NCI-H524 (cell line): Measurements from ENCODE around the gene ABTB2.

Experiments used
- DNase-seq, 2 experiments: peaks; one replicate each; lab custom pipeline; 2025; lab: John Stamatoyannopoulos, UW

Gene ABTB2

GRCh38 chr11:34284811-34285481 lies 72.9 kb downstream of the ABTB2 start:
- no peak for DNase-seq

DNA sequence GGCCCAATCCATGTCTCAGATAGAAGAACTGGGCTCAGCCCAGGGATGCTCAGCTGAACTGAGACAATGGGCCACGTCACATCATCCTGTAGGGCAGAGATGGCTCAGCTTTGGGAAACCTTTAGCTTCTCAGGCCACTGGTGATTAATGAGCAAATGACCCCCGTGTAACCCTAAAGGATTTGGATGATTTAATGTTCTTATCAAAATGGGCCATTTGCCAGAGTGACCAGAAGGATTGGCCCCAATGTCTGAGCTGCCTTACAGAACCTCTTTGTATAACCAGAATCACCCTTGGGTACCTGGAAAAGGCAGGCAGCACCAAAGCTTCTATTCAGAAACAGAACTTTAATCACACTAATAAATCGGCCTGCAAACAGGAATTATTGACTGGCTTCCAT lies 73.7 kb downstream of the ABTB2 start:
- no peak for DNase-seq

DNA sequence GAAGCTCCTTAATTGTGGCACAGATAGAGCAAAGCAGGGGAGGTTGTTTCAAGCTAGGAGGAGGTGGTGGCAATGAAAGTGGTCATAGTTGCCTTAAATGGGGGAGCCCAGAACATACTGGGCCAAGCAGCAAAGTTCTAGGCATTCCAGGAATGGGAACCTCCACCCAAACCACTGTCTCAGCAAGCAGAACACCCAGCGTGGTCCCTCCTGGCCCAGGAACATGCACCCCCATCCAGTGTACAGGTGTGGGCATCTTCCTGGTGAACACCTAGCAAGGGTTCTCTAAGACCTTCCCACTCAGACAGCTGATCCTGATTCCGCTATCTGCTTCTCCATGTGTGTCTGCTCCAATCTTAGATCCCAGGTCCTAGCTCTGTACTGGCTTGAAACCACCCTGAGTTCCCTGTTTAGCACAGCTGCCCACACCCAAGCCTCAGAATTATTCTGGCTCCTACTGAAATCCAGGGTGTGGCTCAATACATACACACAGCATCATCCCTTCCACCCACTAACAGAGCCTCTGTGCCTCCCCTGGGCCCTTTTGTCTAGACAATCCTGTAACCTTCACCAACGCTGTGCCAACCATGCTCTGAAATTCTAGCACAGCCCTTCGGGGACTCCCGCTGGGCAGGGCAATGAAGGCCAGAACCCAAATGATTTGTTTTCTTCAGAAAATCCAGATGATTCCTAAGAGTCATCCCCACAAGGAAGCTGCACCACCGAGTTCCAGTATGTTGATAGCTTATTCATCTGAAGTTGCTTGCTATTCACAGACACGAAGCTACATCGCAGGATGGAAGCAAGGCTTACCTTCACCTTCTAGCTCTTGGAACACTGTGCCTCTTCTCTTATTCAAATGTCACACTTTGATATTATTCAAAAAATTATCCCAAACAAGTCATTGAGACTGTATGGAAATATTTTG lies 76.6 kb downstream of the ABTB2 start:
- DNase-seq = no peak

- no peak for DNase-seq
These were observed 79.0 kb downstream of the ABTB2 start for GRCh38 chr11:34278693-34279297.

DNA sequence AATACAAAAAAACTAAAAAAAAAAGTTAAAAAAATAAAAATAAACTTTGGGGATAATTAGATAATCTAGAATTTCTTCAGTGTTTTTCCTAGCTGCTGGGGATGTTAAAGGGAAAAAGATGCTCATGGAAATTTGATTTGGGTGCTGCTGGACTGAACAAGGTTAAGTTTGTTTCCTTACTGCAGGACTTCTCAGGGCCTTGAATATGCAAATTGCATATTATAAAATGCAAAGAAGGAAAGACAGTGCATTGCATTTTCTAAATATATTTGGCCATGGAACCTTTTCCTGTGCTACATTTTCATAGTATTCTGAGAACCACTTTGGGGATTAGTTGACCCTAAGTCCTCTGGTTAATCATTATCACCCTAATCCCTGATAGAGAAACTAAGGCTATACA lies 79.6 kb downstream of the ABTB2 start:
- DNase-seq = no peak

GRCh38 chr11:34277171-34277570 lies 80.6 kb downstream of the ABTB2 start:
- DNase-seq = no peak

DNA sequence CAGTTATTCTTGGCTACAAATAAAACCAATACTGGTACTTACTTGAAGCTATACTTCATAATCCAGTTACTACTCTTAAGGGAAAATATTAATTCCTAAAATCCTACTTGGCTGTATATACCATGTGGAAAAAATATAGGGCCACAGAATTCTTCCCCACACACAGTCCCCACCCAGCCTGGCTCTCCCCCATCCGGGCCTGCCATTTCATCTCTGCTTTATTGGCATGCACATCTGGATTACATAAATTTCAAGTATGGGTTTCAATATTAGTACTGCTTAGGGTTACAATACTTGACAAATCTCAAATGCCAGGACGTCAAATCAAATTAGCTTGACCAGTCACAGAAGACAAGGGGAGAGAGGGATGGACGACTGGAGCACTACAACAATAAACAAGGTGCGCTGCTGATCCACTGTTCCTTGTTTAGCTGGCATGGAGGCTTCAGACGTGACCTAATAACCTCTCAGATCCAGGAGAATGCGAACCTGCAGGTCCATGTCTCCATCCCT lies 81.4 kb downstream of the ABTB2 start:
- DNase-seq = no peak

GRCh38 chr11:34275486-34275885 lies 82.3 kb downstream of the ABTB2 start:
- DNase-seq = no peak

- no peak for DNase-seq
These were observed 83.0 kb downstream of the ABTB2 start for GRCh38 chr11:34274712-34275398.

DNA sequence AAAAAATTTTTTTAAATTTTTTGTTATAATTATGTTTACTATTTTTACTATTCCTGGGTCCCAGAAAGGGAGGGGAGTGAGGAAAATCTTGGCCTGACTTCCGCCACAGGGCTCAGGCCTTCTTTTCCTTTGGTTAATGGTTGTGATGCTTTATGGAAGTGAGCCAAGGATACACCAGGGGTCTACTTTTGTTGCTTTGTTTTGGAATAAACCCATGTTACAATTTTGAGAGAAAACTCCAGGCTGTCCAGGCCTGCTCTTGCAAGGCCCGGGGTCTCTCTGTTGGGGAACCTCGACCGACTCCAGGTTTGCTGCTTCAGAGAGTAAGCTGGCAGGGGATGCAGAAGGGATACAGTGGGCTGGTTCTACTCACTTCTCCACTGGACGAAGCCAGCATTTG lies 84.7 kb downstream of the ABTB2 start:
- no peak for DNase-seq

DNA sequence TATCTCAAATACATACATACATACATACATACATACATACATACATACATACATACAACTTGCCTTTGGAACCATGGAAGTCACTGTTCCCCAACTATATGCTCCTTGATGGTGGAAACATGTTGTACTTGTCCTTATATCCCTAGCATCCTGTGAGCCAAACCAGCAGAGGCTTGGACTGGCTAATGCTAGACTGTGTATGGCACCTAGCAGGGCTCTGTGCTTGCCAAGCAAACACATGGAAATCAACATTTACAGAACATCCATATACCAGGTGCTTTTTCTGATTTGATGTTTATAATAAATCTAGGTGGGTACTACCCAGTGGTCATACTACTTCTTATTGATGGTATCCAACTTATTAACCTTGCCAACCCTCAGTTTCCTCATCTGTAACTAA lies 86.1 kb downstream of the ABTB2 start:
- no peak for DNase-seq

- DNase-seq = no peak
These were observed 87.1 kb downstream of the ABTB2 start for GRCh38 chr11:34270711-34271110.

- no peak for DNase-seq
These were observed 88.0 kb downstream of the ABTB2 start for GRCh38 chr11:34269694-34270245.

DNA sequence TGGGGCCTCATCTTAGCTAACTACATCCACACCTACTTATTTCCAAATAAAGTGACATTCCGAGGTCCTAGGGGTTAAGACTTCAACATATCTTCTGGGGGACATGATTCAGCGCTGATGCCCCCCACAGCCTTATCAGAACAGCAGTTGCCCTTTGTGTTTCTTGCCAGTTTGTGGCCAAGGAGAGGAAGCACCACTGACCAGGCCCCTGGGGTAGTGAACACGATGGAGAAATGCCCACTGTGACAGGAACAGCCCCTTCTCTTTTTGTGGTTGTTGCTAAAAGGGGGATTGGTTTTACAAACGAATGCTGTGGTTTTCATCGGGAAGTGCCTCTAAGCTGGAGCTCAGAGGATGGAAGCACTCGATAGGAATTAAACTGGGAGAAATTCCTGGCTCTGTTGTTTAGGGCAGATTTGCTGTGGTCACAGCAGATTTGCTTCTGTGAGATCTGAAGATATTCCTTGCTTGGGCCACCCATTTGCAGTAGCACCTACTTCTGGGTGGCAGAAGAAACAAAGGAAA lies 88.8 kb downstream of the ABTB2 start:
- no peak for DNase-seq

DNA sequence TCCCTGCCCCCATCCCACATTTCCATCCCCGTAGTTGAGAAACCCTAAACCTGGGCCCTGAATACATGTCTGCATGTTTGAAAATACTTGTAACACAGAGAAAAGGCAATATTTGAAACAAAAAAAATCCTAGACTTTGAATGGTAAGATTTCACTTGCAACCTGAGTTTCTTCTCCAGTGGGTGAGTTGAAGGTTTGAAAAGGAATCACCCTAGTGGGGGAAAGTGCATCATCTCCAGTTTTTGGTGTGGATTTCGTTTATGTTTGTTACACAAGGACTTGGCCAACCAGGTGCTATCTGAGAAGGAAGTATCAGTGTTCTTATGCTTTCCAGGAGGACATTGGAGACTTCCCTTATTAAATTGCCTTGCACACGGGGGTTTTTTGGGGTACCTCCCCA lies 90.4 kb downstream of the ABTB2 start:
- DNase-seq = no peak

GRCh38 chr11:34267013-34267412 lies 90.8 kb downstream of the ABTB2 start:
- no peak for DNase-seq

GRCh38 chr11:34266090-34266912 lies 91.5 kb downstream of the ABTB2 start:
- no peak for DNase-seq

DNA sequence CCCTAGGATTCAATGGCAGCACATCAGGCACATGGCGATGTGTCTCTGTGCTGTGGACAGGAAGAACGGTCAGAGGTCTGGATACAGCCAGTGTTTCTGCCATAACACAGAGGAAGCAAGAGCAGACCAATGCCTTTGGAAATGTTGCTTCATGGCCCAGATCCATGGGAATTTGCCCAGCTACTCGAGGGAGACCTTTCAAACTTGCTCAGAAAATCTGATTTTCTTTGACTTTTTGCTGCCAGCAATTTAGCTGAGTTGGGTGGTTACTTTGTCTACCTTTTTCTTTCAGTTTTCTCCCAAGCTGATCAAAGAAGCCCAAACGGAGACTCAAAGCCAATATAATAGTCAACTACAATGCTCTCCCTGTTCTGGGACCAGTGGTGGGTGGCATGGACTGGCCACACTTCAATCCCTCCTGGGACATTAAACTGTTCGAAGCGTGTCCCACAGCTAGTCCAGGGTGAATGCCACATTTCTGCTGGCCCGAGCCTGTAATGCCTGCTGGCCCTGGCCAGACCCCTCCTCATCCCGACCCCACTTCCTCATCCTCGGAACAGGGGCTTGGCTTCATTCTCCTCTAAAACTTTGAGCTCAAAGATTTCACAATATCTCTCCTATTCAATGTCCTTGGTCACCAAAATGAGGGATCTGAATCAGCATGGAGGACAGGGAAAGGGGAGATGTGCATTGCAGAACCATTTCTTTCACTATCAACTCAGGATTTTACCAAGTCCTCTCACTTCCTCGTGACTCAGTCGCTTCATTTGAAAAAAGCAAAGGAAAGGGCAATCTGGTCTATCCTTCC lies 93.3 kb downstream of the ABTB2 start:
- DNase-seq = no peak

GRCh38 chr11:34263441-34264091 lies 94.2 kb downstream of the ABTB2 start:
- no peak for DNase-seq
